Hematopoietic multipotent progenitor cell treated with erythropoietin and hydrocortisone succinate and interleukin-3 and kit ligand, for 17 days (in vitro differentiated cells): ENCODE results near the gene AMACR.
"Not testable (repeated sequence)": the region's sequence is repeated elsewhere in the genome, so short reads cannot be mapped to it uniquely, and the experiment has no call there.

Experiments used
- DNase-seq: peaks from one replicate; pipeline ENCODE4 v3.0.0-alpha.2; 2015; ENCODE audit warnings: low spot score

The AMACR gene

DNA sequence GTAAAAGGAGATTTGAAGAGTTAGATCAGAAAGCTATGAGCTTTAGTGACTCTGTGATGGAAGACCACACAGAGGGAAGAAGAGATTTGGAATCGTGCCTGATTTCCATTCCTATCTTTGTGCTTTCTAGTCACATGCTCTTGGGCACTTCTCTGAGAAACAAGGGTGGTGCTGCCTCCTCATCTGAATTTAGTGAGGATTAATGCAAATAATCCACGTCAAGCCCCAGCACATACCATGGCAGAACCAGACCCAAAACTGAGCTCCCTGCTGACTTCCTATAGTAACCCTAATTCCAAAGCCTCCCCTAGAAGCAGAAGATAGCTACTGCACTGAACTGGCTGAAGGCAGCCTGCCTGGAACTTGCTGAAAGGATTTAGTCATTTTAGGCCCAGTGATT lies 41.0 kb downstream of the AMACR start:
- DNase-seq = no peak

DNA sequence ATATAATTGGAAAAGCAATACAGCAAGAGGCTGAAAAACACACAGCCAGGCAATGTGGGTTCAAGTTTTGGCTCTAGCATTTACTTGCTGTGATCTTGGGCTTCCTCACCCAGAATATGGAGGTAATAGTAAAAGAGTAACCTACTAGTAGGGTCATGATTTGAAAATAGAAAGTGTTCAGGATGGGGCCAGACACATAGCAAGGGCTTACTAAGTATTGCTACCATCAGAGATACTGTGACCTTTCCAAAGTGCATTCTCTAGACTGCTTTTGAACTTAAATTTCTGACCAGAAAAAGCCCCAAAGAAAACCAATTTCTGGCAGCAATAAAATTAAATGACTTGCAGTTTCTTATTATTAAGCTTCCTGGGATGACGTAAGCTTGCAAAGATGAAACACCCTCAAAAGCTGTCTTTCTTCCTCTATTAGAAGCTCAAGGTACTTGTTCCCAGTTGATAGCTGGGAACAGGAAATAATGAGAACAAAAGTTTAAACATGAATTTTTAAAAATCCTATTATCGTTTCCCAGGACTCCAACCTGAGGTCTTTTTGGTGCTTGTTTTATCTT lies 43.6 kb downstream of the AMACR start:
- DNase-seq = no peak

DNA sequence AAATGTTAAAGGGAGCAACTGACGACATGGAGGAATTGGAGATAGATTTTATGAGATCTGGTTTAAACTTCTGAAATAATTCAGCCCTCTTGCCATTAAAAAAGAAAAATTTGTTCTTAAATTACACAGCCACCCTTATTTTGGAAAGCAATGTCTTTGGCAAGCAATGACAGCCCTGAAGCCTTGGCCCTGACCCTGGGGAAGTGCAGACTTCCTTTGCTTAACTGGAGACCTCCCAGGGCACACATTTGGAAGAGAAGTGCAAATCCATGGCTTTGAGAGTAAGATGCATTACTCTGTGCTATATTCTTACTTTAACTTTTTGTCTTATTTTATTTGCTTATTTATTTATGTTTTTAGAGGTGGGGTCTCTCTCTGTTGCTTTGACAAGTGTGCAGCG lies 49.7 kb downstream of the AMACR start:
- DNase-seq = no peak

DNA sequence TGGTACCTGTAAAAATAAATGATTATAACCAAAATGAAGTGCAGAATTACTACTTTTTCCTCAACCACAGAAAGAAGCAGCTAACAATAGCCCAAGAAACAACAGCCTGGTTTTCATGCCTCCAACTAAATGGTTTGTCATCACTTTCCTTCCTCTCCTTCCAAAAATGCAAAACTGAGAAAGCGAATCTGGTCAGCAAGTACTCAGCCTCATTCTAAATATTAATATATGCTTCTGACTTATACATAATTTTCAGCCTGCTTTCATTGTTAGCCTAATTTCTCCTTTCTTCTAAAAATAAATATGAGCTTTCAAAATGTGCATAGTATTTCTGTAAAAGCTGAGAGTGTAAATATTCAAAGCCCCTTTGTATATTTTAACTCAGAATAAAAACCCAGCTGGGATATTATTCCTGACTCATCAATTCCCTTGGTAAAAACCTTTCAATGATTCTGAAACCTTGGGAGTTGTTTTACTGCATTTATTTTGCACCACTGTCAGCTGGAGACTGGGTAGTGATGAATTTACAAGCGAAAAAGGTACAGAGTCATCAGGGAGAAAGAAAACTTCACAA lies 50.2 kb downstream of the AMACR start:
- DNase-seq = no peak

DNA sequence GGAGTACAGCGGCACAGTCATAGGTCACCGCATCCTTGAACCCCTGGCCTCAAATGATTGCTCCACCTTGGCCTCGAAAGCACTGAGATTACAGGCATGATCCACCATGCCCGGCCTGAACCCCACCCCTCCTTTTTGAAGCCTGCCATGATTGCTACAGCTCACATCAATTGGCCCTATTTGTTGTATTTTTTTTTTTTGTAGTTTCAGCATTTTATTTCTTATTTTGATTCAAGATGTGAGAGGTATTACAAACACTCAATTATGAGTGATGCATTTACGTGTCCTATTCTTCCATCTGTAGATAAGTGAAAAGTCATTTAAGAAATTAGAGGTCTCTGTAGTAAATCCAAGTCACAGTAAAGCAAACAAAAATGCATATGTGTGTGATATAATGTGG lies 55.7 kb downstream of the AMACR start:
- DNase-seq = not testable (repeated sequence)

DNA sequence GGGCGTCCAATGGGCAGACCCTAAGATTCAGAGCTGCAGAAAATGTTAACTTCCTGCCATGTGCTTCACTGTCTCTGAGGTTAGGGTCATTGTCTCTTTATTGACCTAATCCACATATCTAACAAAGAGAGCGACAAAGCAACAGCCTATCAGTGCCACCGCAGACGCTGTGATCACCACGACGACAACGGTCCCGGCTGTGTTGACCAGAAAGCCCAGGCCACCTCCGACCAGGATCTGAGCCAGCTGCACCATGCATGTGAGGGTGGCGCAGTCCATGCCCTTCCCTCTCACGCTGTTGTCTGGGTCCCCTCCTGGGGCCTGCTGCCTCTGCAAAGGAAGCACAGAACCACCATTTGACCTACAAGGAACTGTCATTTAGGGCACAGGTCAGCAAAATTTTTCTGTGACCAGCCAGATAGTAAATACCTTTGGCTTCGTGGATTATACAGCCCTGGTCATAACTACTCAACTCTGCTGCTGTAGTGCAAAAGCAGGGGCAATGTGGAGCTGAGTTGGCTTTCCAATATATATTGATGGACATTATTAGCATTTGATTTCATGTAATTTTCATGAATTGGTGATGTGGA lies 63.2 kb downstream of the AMACR start:
- no peak for DNase-seq

DNA sequence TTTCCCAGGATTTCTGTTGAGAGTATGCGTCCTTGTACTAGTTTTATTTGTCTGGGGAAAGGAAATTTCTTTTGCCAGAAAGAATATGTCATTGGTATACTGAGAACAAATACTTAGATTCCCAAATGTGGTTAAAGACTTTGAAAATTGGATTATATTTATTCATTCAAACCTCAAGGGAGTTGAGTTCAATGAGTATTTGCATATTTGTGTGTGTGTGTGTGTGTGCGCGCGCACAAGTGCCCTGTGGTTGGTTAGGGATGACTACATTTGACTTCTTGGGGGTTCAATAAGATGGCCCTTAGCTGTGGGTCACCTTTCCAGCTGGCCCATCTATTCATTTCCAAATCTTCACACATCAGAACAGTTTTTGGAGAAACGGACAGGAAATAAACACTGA lies 66.8 kb downstream of the AMACR start:
- DNase-seq = no peak

DNA sequence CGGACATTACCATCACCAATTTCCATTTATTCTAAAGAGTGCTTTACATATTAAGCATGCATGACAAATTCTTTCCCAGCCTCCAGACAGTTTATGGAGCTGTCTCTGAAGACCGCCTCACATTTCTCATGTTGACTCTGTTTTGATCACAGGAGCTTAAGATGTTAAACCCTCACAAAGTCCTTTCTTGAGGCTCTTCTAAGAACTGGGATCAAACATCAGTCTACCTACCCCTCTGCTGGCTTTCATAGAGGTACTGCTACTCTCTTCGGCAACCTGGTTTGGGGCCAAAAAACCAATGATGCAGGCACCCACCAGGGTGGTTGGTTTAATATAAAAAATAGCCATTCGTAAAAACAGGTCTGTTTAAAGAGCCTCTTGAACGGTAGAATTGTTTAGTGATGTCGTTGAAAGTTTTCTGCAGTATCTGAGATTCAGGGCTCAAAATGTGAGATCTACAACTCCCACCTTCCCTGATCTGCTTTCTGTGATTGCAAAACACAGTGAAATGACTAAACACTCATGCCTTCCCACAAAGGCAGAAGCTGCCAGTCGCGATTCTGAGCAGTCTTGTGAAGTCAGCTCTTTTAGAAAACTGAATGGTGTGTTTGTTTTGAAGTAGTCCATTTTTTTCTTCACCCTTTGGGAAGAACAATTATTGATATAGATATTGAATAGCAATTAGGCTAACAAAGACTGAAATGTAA lies 68.1 kb downstream of the AMACR start:
- no peak for DNase-seq

DNA sequence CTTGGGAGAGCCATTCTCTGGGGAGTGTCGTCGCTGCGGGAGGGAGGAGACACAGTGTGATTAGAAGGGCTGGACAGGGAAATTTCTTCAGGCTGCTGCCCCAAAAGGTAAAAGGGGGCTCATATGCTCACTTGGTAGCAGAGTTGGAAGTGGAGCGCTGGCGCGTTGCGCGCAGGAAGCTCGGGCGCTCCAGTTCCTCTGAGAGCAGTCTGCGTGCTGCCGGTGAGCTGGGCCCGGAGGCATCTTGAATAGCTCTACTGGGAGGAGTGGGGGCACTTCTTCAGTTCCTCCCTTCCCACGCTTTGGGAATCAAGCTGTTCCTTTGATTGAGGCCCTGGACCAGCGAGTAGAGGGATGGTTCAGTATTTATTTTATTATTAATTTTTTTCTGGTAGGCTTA lies 69.0 kb downstream of the AMACR start:
- no peak for DNase-seq

DNA sequence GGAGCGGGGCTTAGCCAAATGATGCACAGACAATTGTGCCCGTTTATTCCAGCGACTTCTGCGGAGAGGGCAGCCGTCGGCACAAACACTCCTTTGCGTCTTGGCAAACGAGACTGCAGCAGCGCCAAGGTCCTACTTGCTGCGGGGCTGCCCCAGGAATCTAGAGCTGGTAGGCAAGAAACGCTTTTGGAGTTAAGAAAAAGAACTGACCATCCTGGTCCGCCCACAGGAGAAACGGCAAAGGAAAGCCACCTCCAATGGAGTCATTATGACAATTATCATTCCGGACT lies 69.4 kb downstream of the AMACR start:
- DNase-seq = no peak

DNA sequence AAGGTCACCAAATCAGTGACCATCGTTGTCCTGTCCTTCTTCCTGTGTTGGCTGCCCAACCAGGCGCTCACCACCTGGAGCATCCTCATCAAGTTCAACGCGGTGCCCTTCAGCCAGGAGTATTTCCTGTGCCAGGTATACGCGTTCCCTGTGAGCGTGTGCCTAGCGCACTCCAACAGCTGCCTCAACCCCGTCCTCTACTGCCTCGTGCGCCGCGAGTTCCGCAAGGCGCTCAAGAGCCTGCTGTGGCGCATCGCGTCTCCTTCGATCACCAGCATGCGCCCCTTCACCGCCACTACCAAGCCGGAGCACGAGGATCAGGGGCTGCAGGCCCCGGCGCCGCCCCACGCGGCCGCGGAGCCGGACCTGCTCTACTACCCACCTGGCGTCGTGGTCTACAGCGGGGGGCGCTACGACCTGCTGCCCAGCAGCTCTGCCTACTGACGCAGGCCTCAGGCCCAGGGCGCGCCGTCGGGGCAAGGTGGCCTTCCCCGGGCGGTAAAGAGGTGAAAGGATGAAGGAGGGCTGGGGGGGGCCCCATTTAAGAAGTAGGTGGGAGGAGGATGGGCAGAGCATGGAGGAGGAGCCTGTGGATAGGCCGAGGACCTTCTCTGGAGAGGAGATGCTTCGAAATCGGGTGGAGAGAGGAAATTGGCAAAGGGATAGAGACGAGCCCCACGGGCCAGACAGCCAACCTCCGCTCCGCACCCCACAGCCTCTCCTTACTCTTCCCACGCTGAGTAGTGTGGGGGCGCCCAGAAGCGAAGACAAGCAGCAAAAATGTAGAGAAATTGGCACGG lies 69.9 kb downstream of the AMACR start:
- DNase-seq = no peak

DNA sequence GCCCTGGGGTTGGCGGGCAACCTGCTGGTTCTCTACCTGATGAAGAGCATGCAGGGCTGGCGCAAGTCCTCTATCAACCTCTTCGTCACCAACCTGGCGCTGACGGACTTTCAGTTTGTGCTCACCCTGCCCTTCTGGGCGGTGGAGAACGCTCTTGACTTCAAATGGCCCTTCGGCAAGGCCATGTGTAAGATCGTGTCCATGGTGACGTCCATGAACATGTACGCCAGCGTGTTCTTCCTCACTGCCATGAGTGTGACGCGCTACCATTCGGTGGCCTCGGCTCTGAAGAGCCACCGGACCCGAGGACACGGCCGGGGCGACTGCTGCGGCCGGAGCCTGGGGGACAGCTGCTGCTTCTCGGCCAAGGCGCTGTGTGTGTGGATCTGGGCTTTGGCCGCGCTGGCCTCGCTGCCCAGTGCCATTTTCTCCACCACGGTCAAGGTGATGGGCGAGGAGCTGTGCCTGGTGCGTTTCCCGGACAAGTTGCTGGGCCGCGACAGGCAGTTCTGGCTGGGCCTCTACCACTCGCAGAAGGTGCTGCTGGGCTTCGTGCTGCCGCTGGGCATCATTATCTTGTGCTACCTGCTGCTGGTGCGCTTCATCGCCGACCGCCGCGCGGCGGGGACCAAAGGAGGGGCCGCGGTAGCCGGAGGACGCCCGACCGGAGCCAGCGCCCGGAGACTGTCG lies 70.7 kb downstream of the AMACR start:
- DNase-seq = no peak

DNA sequence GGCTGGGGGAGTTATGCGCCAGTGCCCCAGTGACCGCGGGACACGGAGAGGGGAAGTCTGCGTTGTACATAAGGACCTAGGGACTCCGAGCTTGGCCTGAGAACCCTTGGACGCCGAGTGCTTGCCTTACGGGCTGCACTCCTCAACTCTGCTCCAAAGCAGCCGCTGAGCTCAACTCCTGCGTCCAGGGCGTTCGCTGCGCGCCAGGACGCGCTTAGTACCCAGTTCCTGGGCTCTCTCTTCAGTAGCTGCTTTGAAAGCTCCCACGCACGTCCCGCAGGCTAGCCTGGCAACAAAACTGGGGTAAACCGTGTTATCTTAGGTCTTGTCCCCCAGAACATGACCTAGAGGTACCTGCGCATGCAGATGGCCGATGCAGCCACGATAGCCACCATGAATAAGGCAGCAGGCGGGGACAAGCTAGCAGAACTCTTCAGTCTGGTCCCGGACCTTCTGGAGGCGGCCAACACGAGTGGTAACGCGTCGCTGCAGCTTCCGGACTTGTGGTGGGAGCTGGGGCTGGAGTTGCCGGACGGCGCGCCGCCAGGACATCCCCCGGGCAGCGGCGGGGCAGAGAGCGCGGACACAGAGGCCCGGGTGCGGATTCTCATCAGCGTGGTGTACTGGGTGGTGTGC lies 71.4 kb downstream of the AMACR start, which contains the start of gene RXFP3:
RXFP3 (plus strand) TSS at position 6 of the 636 bp plus-strand sequence; CDS start at position 361, 355 bp downstream.
- no peak for DNase-seq
